ENCODE measurements around the gene ABCB9. TPM values are rescaled to one million over a fixed set of nuclear protein-coding genes. Genes with fewer than 3 reads are reported as not detected.

ABCB9 gene
- total and polyA plus RNA-seq, 2 experiments from 2014 or later = 1.2 to 7.0 TPM

GRCh38 chr12:122963941-122964265, 2.4 kb downstream of the ABCB9 start:
- no peaks in the 10 kb centered on the region for H3K9me3 Mint-ChIP-seq
- Histone ChIP-seq H3K79me2 (replicated peaks; ENCODE audit: insufficient read depth) (no peaks in the 10 kb centered on the region), H3F3A (replicated peaks; ENCODE audit: low read depth) (no peaks in the 10 kb centered on the region), H3K9me2 (ENCODE audit: insufficient read depth) (no peaks in the 10 kb centered on the region), H3K27me3 (ENCODE audit: insufficient read depth) (no peaks in the 10 kb centered on the region), H3K36me3 (ENCODE audit: insufficient read depth) (no peaks in the 10 kb centered on the region), H3K27ac (ENCODE audit: low read depth) (no peak overlapping the region), H4K20me1 (replicated peaks; ENCODE audit: insufficient read depth) (no peaks in the 10 kb centered on the region), H3K4me3 (no peak overlapping the region), H3K4me2 (no peak overlapping the region), H2AFZ (no peak overlapping the region), H3K4me1 (ENCODE audit: insufficient read depth) (peaks cover 5% of the 10 kb centered on the region)
- no peaks in the 10 kb centered on the region for H3K36me3 Mint-ChIP-seq (ENCODE audit: low read depth)
- TF ChIP-seq ZNF331 (CRISPR knock-in tag; IDR thresholded peaks at IDR 0.05; ENCODE audit: low read depth) = no peak
- H3K4me3 Mint-ChIP-seq = no peak overlapping the region
- peaks cover 16% of the 10 kb centered on the region for H3K4me1 Mint-ChIP-seq
- peaks cover 9% of the 10 kb centered on the region for H3K27me3 Mint-ChIP-seq (ENCODE audit: insufficient read depth, low read depth, poor library complexity)
- DNase-seq (ENCODE audit: low spot score) = no peak
- ATAC-seq = no peak
- H3K27ac Mint-ChIP-seq = no peak overlapping the region

- Histone ChIP-seq H3K79me2 (replicated peaks; ENCODE audit: insufficient read depth) (no peaks in the 10 kb centered on the region), H4K20me1 (replicated peaks; ENCODE audit: insufficient read depth) (no peaks in the 10 kb centered on the region), H2AFZ (no peak overlapping the region), H3K4me3 (no peak overlapping the region), H3K4me2 (no peak overlapping the region), H3K4me1 (ENCODE audit: insufficient read depth) (peaks cover 2% of the 10 kb centered on the region; the same call in 1 of the 2 replicates), H3K27me3 (ENCODE audit: insufficient read depth) (no peaks in the 10 kb centered on the region), H3F3A (replicated peaks; ENCODE audit: low read depth) (no peaks in the 10 kb centered on the region), H3K36me3 (ENCODE audit: insufficient read depth) (no peaks in the 10 kb centered on the region), H3K27ac (ENCODE audit: low read depth) (no peak overlapping the region), H3K9me2 (ENCODE audit: insufficient read depth) (no peaks in the 10 kb centered on the region)
- no peaks in the 10 kb centered on the region for H3K9me3 Mint-ChIP-seq
- peaks cover 13% of the 10 kb centered on the region for H3K4me1 Mint-ChIP-seq
- no peak overlapping the region for H3K27ac Mint-ChIP-seq
- H3K27me3 Mint-ChIP-seq (ENCODE audit: insufficient read depth, low read depth, poor library complexity) = peaks cover 2% of the 10 kb centered on the region
- DNase-seq (ENCODE audit: low spot score) = no peak
- no peak for ATAC-seq
- H3K36me3 Mint-ChIP-seq (ENCODE audit: low read depth) = peaks cover 3% of the 10 kb centered on the region; the same call in 1 of the 3 replicates
- H3K4me3 Mint-ChIP-seq = no peak overlapping the region
- TF ChIP-seq CREB1 (CRISPR knock-in tag; IDR thresholded peaks at IDR 0.05; ENCODE audit: low read depth) (no peak), ZNF114 (CRISPR knock-in tag; IDR thresholded peaks at IDR 0.05) (no peak), STAT1 (IDR thresholded peaks at IDR 0.05; ENCODE audit: unreplicated experiment) (no peak), EZH2phosphoT487 (IDR thresholded peaks at IDR 0.05; ENCODE audit: unreplicated experiment) (no peak), REST (IDR thresholded peaks at IDR 0.05; ENCODE audit: unreplicated experiment) (no peak), POLR2AphosphoS5 (IDR thresholded peaks at IDR 0.05; ENCODE audit: low read depth) (no peak), NANOG (IDR thresholded peaks at IDR 0.05; ENCODE audit: borderline replicate concordance) (no peak), JUNB (IDR thresholded peaks at IDR 0.05; ENCODE audit: unreplicated experiment) (no peak), EZH2 (IDR thresholded peaks at IDR 0.05; ENCODE audit: low read depth, unreplicated experiment) (no peak), ETS1 (IDR thresholded peaks at IDR 0.05) (no peak), ZNF331 (CRISPR knock-in tag; IDR thresholded peaks at IDR 0.05; ENCODE audit: low read depth) (no peak)
- TF ChIP-seq, protein P1, sequence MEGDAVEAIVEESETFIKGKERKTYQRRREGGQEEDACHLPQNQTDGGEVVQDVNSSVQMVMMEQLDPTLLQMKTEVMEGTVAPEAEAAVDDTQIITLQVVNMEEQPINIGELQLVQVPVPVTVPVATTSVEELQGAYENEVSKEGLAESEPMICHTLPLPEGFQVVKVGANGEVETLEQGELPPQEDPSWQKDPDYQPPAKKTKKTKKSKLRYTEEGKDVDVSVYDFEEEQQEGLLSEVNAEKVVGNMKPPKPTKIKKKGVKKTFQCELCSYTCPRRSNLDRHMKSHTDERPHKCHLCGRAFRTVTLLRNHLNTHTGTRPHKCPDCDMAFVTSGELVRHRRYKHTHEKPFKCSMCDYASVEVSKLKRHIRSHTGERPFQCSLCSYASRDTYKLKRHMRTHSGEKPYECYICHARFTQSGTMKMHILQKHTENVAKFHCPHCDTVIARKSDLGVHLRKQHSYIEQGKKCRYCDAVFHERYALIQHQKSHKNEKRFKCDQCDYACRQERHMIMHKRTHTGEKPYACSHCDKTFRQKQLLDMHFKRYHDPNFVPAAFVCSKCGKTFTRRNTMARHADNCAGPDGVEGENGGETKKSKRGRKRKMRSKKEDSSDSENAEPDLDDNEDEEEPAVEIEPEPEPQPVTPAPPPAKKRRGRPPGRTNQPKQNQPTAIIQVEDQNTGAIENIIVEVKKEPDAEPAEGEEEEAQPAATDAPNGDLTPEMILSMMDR (conservative IDR thresholded peaks at IDR 0.05; ENCODE audit: low read depth in 2 of 2) = no peak
These were observed 4.5 kb downstream of the ABCB9 start for GRCh38 chr12:122961531-122962329.
